Glutamatergic neuron (in vitro differentiated cells): Measurements from ENCODE around the gene TSNAX. TPM values are rescaled to one million over a fixed set of nuclear protein-coding genes. Genes with fewer than 3 reads are reported as not detected.

Experiments used
- DNase-seq: peaks from one replicate; pipeline ENCODE4 v3.0.0; 2022
- H3K27ac Mint-ChIP-seq: one replicate; pipeline ENCODE4 v1.8.0; 2020; ENCODE audit warnings: mild to moderate bottlenecking, mixed read lengths, inconsistent platforms; ENCODE audit not compliant: unreplicated experiment
- H3K27me3 Mint-ChIP-seq: one replicate; pipeline ENCODE4 v1.8.0; 2020; ENCODE audit warnings: mild to moderate bottlenecking, moderate library complexity, mixed read lengths, inconsistent platforms; ENCODE audit not compliant: unreplicated experiment
- H3K36me3 Mint-ChIP-seq: one replicate; pipeline ENCODE4 v1.8.0; 2020; ENCODE audit warnings: mild to moderate bottlenecking, mixed read lengths, inconsistent platforms; ENCODE audit not compliant: unreplicated experiment
- H3K4me1 Mint-ChIP-seq: one replicate; pipeline ENCODE4 v1.8.0; 2020; ENCODE audit warnings: mild to moderate bottlenecking, low read depth, mixed read lengths, inconsistent platforms; ENCODE audit not compliant: unreplicated experiment
- H3K4me3 Mint-ChIP-seq: one replicate; pipeline ENCODE4 v1.8.0; 2020; ENCODE audit warnings: mild to moderate bottlenecking, mixed read lengths, inconsistent platforms; ENCODE audit not compliant: unreplicated experiment
- H3K9me3 Mint-ChIP-seq: one replicate; pipeline ENCODE4 v1.8.0; 2020; ENCODE audit warnings: mild to moderate bottlenecking, moderate library complexity, mixed read lengths, inconsistent platforms; ENCODE audit not compliant: unreplicated experiment
- CTCF ChIP-seq: fragments of 200-600 bp; sonication (generic); IDR thresholded peaks from one replicate; pipeline ENCODE4 v1.5.0; 2021; ENCODE audit not compliant: partially characterized antibody, unreplicated experiment
- total RNA-seq: library from RNA; stranded (reverse); fragmentation: NEBNext Ultra II Directional; extraction: Animal tissue kit (Norgen Biotek cat#: 25700); gene quantifications from one replicate; pipeline ENCODE4 v1.2.1, GENCODE V29; 2021; ENCODE audit not compliant: unreplicated experiment

TSNAX gene
- total RNA-seq, 1 donor from 2014 or later, result 41.1 TPM

- TF ChIP-seq CTCF, result no peak
- peak overlapping the region; percentile 19 for H3K27ac Mint-ChIP-seq
- no peak for DNase-seq
- H3K36me3 Mint-ChIP-seq, result no peaks in the 10 kb centered on the region
- peaks cover 30% of the 10 kb centered on the region for H3K4me1 Mint-ChIP-seq
- no peaks in the 10 kb centered on the region for H3K27me3 Mint-ChIP-seq
- H3K9me3 Mint-ChIP-seq, result no peaks in the 10 kb centered on the region
- no peak overlapping the region for H3K4me3 Mint-ChIP-seq
Measured at GRCh38 chr1:231549733-231550447, 21.4 kb downstream of the TSNAX start.

GRCh38 chr1:231550448-231550781, 21.9 kb downstream of the TSNAX start:
- no peaks in the 10 kb centered on the region for H3K36me3 Mint-ChIP-seq
- H3K4me1 Mint-ChIP-seq, result peaks cover 29% of the 10 kb centered on the region
- H3K9me3 Mint-ChIP-seq, result no peaks in the 10 kb centered on the region
- TF ChIP-seq CTCF, result peak; percentile 68
- H3K27ac Mint-ChIP-seq, result no peak overlapping the region
- DNase-seq, result peak; percentile 22
- no peaks in the 10 kb centered on the region for H3K27me3 Mint-ChIP-seq
- H3K4me3 Mint-ChIP-seq, result no peak overlapping the region

GRCh38 chr1:231553320-231553719, 24.9 kb downstream of the TSNAX start:
- no peaks in the 10 kb centered on the region for H3K9me3 Mint-ChIP-seq
- H3K27ac Mint-ChIP-seq, result no peak overlapping the region
- H3K4me3 Mint-ChIP-seq, result no peak overlapping the region
- H3K27me3 Mint-ChIP-seq, result no peaks in the 10 kb centered on the region
- no peaks in the 10 kb centered on the region for H3K36me3 Mint-ChIP-seq
- peaks cover 15% of the 10 kb centered on the region for H3K4me1 Mint-ChIP-seq
- DNase-seq, result no peak
- no peak for TF ChIP-seq CTCF

GRCh38 chr1:231554969-231555368, 26.5 kb downstream of the TSNAX start:
- H3K27me3 Mint-ChIP-seq, result no peaks in the 10 kb centered on the region
- H3K36me3 Mint-ChIP-seq, result no peaks in the 10 kb centered on the region
- no peaks in the 10 kb centered on the region for H3K9me3 Mint-ChIP-seq
- DNase-seq, result no peak
- H3K4me3 Mint-ChIP-seq, result no peak overlapping the region
- no peak overlapping the region for H3K27ac Mint-ChIP-seq
- no peak for TF ChIP-seq CTCF
- peaks cover 7% of the 10 kb centered on the region for H3K4me1 Mint-ChIP-seq

GRCh38 chr1:231557411-231557810, 28.9 kb downstream of the TSNAX start:
- Mint-ChIP-seq H3K4me3 (no peak overlapping the region), H3K27me3 (no peaks in the 10 kb centered on the region), H3K4me1 (no peaks in the 10 kb centered on the region), H3K27ac (no peak overlapping the region), H3K36me3 (no peaks in the 10 kb centered on the region), H3K9me3 (no peaks in the 10 kb centered on the region)
- no peak for DNase-seq
- TF ChIP-seq CTCF, result no peak
